HG03280 (cell line): ENCODE results near the gene SH3RF2.
"Not testable (repeated sequence)": the region's sequence is repeated elsewhere in the genome, so short reads cannot be mapped to it uniquely, and the experiment has no call there.

Experiments used
- ATAC-seq: cut with Tn5 transposase; IDR thresholded peaks from one replicate; pipeline ENCODE4 v1.9.1; 2021; ENCODE audit warnings: mild to moderate bottlenecking, moderate library complexity; ENCODE audit not compliant: unreplicated experiment

The SH3RF2 gene

GRCh38 chr5:146070746-146071145 lies 134.4 kb downstream of the SH3RF2 start:
- no peak for ATAC-seq

GRCh38 chr5:146071171-146071570 lies 134.8 kb downstream of the SH3RF2 start:
- ATAC-seq, result no peak

GRCh38 chr5:146072595-146072994 lies 136.2 kb downstream of the SH3RF2 start:
- ATAC-seq, result no peak

- ATAC-seq, result no peak
Observed at GRCh38 chr5:146073239-146073900, 137.0 kb downstream of the SH3RF2 start.

- no peak for ATAC-seq
Observed at GRCh38 chr5:146076028-146076427, 139.7 kb downstream of the SH3RF2 start.

- no peak for ATAC-seq
Observed at GRCh38 chr5:146076455-146076854, 140.1 kb downstream of the SH3RF2 start.

- ATAC-seq, result no peak
Observed at GRCh38 chr5:146078566-146078965, 142.2 kb downstream of the SH3RF2 start.

GRCh38 chr5:146079695-146080373 lies 143.5 kb downstream of the SH3RF2 start:
- no peak for ATAC-seq

- no peak for ATAC-seq
Observed at GRCh38 chr5:146081556-146081955, 145.2 kb downstream of the SH3RF2 start.

GRCh38 chr5:146082798-146083197 lies 146.4 kb downstream of the SH3RF2 start:
- ATAC-seq, result peak; percentile 96

- ATAC-seq, result no peak
Observed at GRCh38 chr5:146084376-146084775, 148.0 kb downstream of the SH3RF2 start.

GRCh38 chr5:146088098-146088497 lies 151.7 kb downstream of the SH3RF2 start:
- no peak for ATAC-seq

GRCh38 chr5:146089287-146089686 lies 152.9 kb downstream of the SH3RF2 start:
- no peak for ATAC-seq

GRCh38 chr5:146091881-146092280 lies 155.5 kb downstream of the SH3RF2 start:
- no peak for ATAC-seq

GRCh38 chr5:146098047-146098446 lies 161.7 kb downstream of the SH3RF2 start:
- ATAC-seq, result no peak

GRCh38 chr5:146101646-146102045 lies 165.3 kb downstream of the SH3RF2 start:
- no peak for ATAC-seq

- ATAC-seq, result no peak
Observed at GRCh38 chr5:146103594-146103993, 167.2 kb downstream of the SH3RF2 start.

- no peak for ATAC-seq
Observed at GRCh38 chr5:146105477-146105876, 169.1 kb downstream of the SH3RF2 start, which contains the start of gene PLAC8L1. Gene PLAC8L1, minus strand, starts transcription at chr5:146105577. Its CDS starts 1,266 bp downstream, at chr5:146104311.

- no peak for ATAC-seq
Observed at GRCh38 chr5:146107901-146108300, 171.5 kb downstream of the SH3RF2 start.

GRCh38 chr5:146108870-146109269 lies 172.5 kb downstream of the SH3RF2 start:
- not testable (repeated sequence) for ATAC-seq

GRCh38 chr5:146109379-146109778 lies 173.0 kb downstream of the SH3RF2 start:
- ATAC-seq, result no peak

GRCh38 chr5:146111409-146111808 lies 175.0 kb downstream of the SH3RF2 start:
- no peak for ATAC-seq
